ENCODE results near the gene CDC45. TPM values are rescaled to one million over a fixed set of nuclear protein-coding genes. Genes with fewer than 3 reads are reported as not detected.

The CDC45 gene
- total RNA-seq, 4 donors from 2014 or later, result 11.7 TPM; not detected in 3

GRCh38 chr22:19478901-19479354 is 792 bp upstream of the CDC45 start, which contains the start of gene UFD1:
UFD1 (minus strand) TSS chr22:19479193; CDS start chr22:19479085, 108 bp downstream.
- peaks cover 0 to 9% of the 10 kb centered on the region in 2 donors for H3K4me1 ChIP-seq
- no peaks in the 10 kb centered on the region for H3K9me3 ChIP-seq
- H3K27me3 ChIP-seq, result no peaks in the 10 kb centered on the region
- H3K4me3 ChIP-seq, result peak within 1 kb of the TSS; percentile 59 to 73
- no peaks in the 10 kb centered on the region for H3K36me3 ChIP-seq
- intact Hi-C loops (cut with DNase I; ENCODE audit: low total_unique reads), result no loop called here
- peak; percentile 84 to 85 for DNase-seq
- TF ChIP-seq CTCF (IDR thresholded peaks at IDR 0.05) (peak in 1 of 4 experiments; percentile 2), POLR2A (IDR thresholded peaks at IDR 0.05) (no peak)
- H3K27ac ChIP-seq, result peak within 1 kb of the TSS; percentile 98 to 99

- TF ChIP-seq POLR2A (IDR thresholded peaks at IDR 0.05) (no peak), CTCF (IDR thresholded peaks at IDR 0.05) (no peak)
- H3K9me3 ChIP-seq, result no peaks in the 10 kb centered on the region
- H3K36me3 ChIP-seq, result no peaks in the 10 kb centered on the region
- peak overlapping the region; percentile 32 to 73 for H3K4me3 ChIP-seq
- intact Hi-C loops (cut with DNase I; ENCODE audit: low total_unique reads), result no loop called here
- no peaks in the 10 kb centered on the region for H3K27me3 ChIP-seq
- H3K4me1 ChIP-seq, result peaks cover 0 to 9% of the 10 kb centered on the region in 2 donors
- no peak overlapping the region for H3K27ac ChIP-seq
- no peak for DNase-seq
These were observed 451 bp downstream of the CDC45 start for GRCh38 chr22:19480173-19480568.

- no peak for TF ChIP-seq POLR2A (IDR thresholded peaks at IDR 0.05)
- TF ChIP-seq CTCF (IDR thresholded peaks at IDR 0.05), result no peak
- H3K27me3 ChIP-seq, result no peaks in the 10 kb centered on the region
- intact Hi-C loops (cut with DNase I; ENCODE audit: low total_unique reads), result no loop called here
- DNase-seq, result no peak
- H3K4me1 ChIP-seq, result peaks cover 0 to 9% of the 10 kb centered on the region in 2 donors
- H3K27ac ChIP-seq, result no peak overlapping the region
- H3K4me3 ChIP-seq, result no peak overlapping the region
- H3K36me3 ChIP-seq, result no peaks in the 10 kb centered on the region
- no peaks in the 10 kb centered on the region for H3K9me3 ChIP-seq
These were observed 1.1 kb downstream of the CDC45 start for GRCh38 chr22:19480789-19481188.

GRCh38 chr22:19482297-19482696 is 2.6 kb downstream of the CDC45 start:
- Histone ChIP-seq H3K27me3 (no peaks in the 10 kb centered on the region), H3K36me3 (no peaks in the 10 kb centered on the region), H3K4me3 (no peak overlapping the region), H3K27ac (no peak overlapping the region), H3K4me1 (peaks cover 0 to 9% of the 10 kb centered on the region in 2 donors), H3K9me3 (no peaks in the 10 kb centered on the region)
- intact Hi-C loops (cut with DNase I; ENCODE audit: low total_unique reads), result no loop called here
- no peak for TF ChIP-seq POLR2A (IDR thresholded peaks at IDR 0.05)
- TF ChIP-seq CTCF (IDR thresholded peaks at IDR 0.05), result no peak
- no peak for DNase-seq

GRCh38 chr22:19483481-19484244 is 3.9 kb downstream of the CDC45 start:
- Histone ChIP-seq H3K9me3 (no peaks in the 10 kb centered on the region), H3K36me3 (no peaks in the 10 kb centered on the region), H3K27ac (no peak overlapping the region), H3K4me3 (no peak overlapping the region), H3K27me3 (no peaks in the 10 kb centered on the region), H3K4me1 (peaks cover 0 to 4% of the 10 kb centered on the region in 2 donors)
- intact Hi-C loops (cut with DNase I; ENCODE audit: low total_unique reads), result no loop called here
- TF ChIP-seq POLR2A (IDR thresholded peaks at IDR 0.05), result no peak
- no peak for TF ChIP-seq CTCF (IDR thresholded peaks at IDR 0.05)
- DNase-seq, result no peak
